ENCODE results near the gene TRABD2A.

DNA sequence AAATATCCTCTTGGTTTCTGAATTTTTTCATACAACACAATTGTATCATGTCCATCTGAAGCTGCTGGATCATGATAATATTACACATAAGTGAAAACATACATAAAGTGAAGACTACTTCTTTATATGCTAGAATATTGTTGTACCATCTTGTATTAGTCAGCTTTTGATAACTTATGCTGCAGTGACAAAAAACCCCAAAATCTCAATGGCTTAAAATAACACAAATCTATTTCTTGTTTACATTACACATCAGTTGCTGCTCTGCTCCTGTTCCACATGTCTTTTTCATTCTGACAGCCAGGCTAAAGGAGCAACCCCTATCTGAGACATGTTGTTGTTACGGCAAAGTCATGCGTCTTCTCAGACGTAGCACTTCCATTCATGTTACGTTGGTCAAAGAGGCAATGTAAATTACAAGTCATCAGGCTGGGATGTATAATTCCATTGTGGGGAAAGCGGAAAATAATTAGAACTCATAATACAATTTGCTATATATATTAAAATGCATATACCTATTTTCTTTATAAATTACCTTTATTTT, 30.3 kb upstream of the TRABD2A start:
- TF ChIP-seq, protein P1, sequence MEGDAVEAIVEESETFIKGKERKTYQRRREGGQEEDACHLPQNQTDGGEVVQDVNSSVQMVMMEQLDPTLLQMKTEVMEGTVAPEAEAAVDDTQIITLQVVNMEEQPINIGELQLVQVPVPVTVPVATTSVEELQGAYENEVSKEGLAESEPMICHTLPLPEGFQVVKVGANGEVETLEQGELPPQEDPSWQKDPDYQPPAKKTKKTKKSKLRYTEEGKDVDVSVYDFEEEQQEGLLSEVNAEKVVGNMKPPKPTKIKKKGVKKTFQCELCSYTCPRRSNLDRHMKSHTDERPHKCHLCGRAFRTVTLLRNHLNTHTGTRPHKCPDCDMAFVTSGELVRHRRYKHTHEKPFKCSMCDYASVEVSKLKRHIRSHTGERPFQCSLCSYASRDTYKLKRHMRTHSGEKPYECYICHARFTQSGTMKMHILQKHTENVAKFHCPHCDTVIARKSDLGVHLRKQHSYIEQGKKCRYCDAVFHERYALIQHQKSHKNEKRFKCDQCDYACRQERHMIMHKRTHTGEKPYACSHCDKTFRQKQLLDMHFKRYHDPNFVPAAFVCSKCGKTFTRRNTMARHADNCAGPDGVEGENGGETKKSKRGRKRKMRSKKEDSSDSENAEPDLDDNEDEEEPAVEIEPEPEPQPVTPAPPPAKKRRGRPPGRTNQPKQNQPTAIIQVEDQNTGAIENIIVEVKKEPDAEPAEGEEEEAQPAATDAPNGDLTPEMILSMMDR (IDR thresholded peaks at IDR 0.05) = no peak
- no peak for TF ChIP-seq POLR2AphosphoS5 (IDR thresholded peaks at IDR 0.05)
